ENCODE results near the gene TRIM47.

The TRIM47 gene

DNA sequence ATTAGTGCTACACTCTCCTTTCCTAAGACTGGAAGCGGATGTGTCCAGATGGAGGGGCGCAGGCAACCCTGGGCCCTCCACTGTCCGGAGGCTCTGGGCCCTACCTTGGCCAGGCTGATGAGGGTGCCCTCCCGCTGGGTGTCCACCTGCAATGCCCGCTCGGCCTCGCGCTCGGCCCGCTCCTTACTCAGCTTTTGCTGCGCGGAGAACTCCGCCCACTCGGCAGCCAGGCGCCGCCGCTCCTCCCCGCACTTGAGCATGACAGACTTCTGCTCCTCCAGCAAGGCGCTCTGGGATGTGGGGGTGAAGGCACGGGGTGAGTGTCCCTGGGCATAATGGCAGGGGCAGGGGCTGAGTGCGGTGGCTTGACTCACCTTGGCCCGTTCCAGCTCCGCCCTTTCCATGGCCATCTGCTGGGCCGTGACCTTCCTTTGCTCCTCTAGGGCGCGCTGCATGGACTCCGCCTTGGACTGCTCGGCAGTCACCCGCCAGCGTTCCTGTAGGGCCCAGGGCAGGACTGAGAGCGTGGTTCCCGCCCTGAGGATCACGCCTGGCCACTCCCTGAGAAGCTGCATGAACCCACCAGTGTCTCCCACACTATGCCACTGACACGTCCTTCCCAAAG, 36.4 kb upstream of the TRIM47 start:
- H3K4me1 Mint-ChIP-seq: peaks cover 6% of the 10 kb centered on the region
- H3K27me3 Mint-ChIP-seq: no peaks in the 10 kb centered on the region
- H3K4me3 Mint-ChIP-seq: no peak overlapping the region
- H3K9me3 Mint-ChIP-seq: no peaks in the 10 kb centered on the region
- DNase-seq: no peak
- no peak for ATAC-seq
- no peak overlapping the region for H3K27ac Mint-ChIP-seq

DNA sequence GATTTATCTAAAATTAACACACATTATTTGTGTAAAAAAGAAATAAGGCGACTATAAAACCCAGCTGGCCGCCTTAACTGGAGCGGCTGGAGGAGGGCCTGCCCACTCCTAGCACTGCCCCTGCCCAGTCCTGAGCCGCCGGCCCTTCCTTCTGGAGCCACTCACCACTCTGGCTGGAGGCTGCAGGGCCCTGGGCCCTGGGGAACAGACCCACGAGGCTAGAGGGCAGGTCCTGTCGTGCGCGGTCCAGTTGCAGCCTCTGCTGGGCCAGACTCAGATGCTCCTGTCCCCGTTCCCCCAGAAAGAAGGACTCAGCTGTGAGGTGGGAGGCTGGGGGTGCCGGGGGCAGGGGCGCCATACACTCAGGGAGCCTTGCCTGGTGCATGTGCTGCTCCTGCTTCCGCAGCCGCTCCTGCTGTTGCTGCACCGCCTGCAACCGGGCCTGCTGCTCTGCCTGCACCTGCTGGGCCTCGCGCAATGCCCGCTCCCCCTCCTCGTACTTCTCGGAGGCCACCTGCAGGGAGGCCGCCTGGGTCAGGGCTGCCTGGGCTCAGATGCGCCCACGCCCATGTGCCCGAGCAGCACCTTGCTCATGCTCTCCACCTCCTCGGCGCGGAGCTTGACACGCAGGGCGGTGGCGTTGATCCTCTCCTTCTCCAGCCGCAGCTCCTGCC, 35.3 kb upstream of the TRIM47 start:
- ATAC-seq: no peak
- H3K9me3 Mint-ChIP-seq: no peaks in the 10 kb centered on the region
- DNase-seq: no peak
- H3K4me1 Mint-ChIP-seq: peaks cover 12% of the 10 kb centered on the region
- H3K27me3 Mint-ChIP-seq: no peaks in the 10 kb centered on the region
- H3K4me3 Mint-ChIP-seq: no peak overlapping the region
- peak overlapping the region in 1 of 2 donors; percentile 55 for H3K27ac Mint-ChIP-seq

DNA sequence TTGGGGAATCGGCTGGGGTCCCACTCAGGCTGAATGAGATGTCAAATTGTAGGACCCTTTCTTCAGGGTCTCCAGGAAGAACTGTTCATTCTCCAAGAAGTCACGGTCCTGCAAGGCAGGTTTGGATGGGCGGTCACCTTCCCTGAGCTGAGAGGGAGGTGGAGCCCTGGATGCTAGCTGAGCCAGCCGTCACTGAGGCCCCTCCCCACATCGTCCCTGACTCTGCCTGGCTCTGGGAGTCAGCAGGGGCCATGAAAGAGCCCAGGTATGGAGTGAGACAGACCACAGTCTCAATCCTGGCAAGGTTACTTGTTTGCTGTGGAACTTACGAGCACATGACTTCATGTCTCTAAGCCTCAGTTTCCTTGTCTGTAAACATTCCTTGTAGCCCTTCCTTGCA, 32.3 kb upstream of the TRIM47 start:
- no peak for ATAC-seq
- no peak overlapping the region for H3K4me3 Mint-ChIP-seq
- DNase-seq: no peak
- no peak overlapping the region for H3K27ac Mint-ChIP-seq
- H3K9me3 Mint-ChIP-seq: no peaks in the 10 kb centered on the region
- no peaks in the 10 kb centered on the region for H3K27me3 Mint-ChIP-seq
- peaks cover 20% of the 10 kb centered on the region for H3K4me1 Mint-ChIP-seq

DNA sequence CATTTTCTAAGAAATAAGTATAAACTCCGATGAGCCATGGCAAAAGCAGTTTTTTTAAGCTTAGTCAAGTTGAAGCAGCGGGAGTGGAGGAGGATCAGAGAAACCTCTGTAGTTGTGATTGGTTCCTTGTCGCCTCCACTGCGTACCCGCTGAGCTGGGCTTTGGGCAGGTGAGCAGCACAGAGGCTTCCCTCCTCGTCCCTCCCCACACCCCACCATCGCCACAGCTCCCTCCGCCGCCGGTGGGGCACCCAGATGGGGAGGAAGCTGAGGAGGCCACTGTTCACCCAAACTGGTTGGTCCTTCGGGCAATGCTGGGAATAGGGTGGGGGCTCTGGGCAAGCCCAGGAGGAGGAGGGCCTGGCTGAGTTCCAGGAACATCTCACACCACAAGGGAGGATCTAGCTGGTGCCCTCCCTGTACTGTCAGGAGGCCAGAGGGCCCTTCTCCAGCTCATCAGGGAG, 31.5 kb upstream of the TRIM47 start:
- Mint-ChIP-seq H3K4me3 (no peak overlapping the region), H3K4me1 (peaks cover 27% of the 10 kb centered on the region), H3K9me3 (no peaks in the 10 kb centered on the region), H3K27me3 (no peaks in the 10 kb centered on the region), H3K27ac (no peak overlapping the region)
- no peak for DNase-seq
- ATAC-seq: no peak

DNA sequence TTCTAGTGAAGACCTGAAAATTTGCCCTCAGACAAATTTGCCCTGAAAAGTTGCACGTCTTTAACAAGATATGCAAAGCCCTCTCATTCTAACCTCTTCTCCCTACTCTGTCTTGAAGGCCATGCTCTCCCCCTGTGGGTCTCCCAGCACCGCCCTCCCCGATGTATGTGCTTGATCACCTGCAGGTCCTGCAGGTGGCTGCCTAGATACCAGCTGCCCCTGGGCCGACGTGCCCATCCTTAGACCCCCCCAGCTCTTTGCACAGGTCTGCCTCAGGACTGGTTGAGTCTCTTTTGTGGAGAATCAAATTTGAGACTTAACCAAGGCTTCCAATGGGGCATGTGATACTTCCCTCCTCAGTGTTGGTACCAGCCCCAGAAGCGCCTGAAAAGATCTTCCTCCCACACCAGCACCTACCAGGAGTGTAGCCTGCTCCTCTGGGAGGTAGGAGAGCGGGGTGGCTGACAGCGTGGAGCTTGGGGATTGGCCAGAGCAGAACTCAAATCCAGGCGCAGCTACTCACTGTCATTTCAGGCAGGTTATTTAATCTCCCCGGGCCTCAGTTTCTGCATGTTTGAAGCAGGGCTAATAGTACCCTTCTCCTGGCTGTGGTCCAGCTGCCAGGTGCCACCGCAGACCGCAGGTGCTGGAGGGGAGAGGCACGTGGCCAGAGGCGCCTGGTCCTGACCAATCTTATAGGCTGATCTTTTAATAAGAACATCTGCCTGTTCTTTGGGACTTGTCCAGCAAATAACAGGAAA, 30.9 kb upstream of the TRIM47 start:
- Mint-ChIP-seq H3K4me3 (no peak overlapping the region), H3K27me3 (no peaks in the 10 kb centered on the region), H3K9me3 (no peaks in the 10 kb centered on the region), H3K4me1 (peaks cover 27% of the 10 kb centered on the region), H3K27ac (peak overlapping the region in 1 of 2 donors; percentile 57)
- no peak for DNase-seq
- no peak for ATAC-seq

DNA sequence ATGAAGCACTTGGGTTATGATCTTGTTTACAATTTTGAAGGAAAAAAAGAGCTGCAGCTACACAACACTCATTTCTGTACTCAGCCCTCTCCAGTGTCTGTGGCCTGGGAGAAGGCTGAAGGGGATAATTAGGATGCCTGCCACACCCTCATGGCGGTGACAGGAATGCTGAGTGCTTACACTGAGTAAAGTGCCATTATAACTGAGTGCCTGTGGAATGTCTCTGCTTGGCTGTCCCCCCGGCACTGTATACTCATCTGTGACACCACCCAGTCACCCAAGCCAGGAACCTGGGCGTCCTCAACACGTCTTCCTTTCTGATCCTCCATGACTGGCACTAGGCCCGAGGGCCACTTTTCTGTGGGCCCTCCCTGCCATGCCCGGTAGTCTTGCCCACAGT, 29.8 kb upstream of the TRIM47 start:
- no peak overlapping the region for H3K4me3 Mint-ChIP-seq
- ATAC-seq (no peak), DNase-seq (no peak)
- H3K27ac Mint-ChIP-seq: peak overlapping the region in 1 of 2 donors; percentile 27
- no peaks in the 10 kb centered on the region for H3K9me3 Mint-ChIP-seq
- H3K4me1 Mint-ChIP-seq: peaks cover 35% of the 10 kb centered on the region
- H3K27me3 Mint-ChIP-seq: no peaks in the 10 kb centered on the region

DNA sequence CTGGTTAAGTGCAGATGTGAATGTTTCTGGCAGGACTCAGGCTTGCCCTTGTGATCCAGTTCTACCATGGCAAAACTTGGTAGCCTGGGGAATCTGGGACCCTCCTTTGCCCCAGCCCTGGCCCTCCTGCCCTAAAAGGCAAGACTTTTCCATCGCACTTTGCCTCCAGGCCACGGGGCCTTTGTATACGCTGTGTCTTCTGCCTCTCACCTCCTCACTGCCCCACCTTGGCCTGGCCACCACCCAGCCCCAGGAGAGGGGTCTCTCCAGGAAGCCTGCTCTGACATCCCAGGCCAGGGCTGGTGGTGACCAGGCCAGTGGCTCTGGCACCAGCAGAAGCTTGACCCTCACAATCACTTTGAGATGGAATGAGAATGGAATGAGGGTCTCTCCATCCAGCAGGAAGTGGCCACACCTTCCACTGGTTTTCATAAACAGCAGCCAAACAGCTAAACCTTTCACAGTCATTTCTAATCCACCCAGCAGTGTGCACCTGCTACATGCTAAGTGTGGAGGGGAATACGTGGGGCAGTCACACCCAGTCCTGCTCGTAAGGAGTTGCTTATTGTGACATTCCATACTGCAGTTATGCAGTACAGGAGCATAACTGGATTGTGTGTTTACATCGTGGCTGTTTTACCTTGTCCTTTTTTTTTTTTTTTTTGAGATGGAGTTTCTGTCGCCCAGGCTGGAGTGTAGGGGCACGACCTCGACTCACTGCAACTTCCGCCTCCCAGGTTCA, 27.9 kb upstream of the TRIM47 start:
- Mint-ChIP-seq H3K27ac (no peak overlapping the region), H3K4me1 (peaks cover 39% of the 10 kb centered on the region), H3K9me3 (no peaks in the 10 kb centered on the region), H3K27me3 (no peaks in the 10 kb centered on the region), H3K4me3 (peak overlapping the region in 1 of 2 donors; percentile 60)
- DNase-seq: no peak
- ATAC-seq: no peak

DNA sequence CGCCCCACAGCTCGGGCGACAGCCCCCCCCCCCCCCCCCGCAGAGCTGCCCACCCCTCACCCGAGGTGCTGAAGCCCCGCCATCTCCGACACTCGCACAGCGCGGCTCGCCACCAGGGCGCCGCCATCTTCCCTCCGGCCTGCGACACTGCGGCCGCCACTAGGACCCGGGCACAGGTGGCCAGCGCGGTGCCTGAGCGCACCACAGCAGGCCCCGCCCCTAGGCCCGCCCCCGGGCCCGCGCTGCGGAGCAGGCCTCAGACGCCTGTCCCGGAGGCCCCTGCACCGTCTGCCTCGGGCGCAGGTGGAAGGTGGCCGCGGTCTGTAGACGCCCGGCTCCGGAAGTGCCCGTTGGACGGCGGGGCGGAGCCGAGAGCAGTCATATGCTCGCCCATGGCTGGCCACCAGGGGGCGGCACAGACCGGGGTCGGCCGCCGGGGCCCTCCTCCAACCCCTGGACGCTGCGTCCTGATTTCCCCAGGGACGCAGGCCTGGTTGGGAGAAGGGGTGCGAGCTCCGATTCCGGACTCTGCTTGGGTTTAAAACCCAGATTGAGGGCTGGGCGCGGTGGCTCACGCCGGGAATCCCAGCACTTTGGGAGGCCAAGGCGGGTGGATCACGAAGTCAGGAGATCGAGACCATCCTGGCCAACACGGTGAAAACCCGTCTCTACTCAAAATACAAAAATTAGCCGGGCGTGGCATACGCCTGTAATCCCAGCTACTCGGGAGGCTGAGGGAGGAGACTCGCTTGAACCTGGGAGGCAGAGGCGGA, 26.6 kb upstream of the TRIM47 start, which contains the start of gene MRPL38:
Gene MRPL38, minus strand, starts transcription at position 136 of the 773 bp plus-strand sequence. Its CDS starts 9 bp downstream, at position 127.
- DNase-seq (peak; percentile 99), ATAC-seq (peak; percentile 99)
- peaks cover 40% of the 10 kb centered on the region for H3K4me1 Mint-ChIP-seq
- no peaks in the 10 kb centered on the region for H3K9me3 Mint-ChIP-seq
- peak within 1 kb of the TSS; percentile 96 to 97 for H3K27ac Mint-ChIP-seq
- H3K27me3 Mint-ChIP-seq: no peaks in the 10 kb centered on the region
- peak within 1 kb of the TSS; percentile 95 to 96 for H3K4me3 Mint-ChIP-seq

DNA sequence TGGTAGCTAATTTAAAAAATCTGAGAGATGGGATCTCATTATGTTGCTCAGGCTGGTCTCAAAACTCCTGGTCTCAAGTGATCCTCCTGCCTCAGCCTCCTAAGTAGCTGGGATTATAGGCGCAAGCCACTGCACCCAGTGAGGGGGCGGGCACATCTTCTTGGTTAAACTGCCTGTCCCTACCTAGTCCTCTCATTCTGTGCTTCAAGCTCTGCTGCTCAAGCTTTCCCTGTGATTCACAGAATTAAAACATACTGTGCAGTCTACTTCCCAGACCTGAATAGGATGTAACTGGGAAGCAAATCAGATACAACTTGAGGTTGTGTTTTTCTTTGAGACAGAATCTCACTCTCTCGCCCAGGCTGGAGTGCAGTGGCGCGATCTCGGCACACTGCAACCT, 24.0 kb upstream of the TRIM47 start:
- DNase-seq: no peak
- Mint-ChIP-seq H3K4me1 (peaks cover 38% of the 10 kb centered on the region), H3K27me3 (no peaks in the 10 kb centered on the region), H3K27ac (no peak overlapping the region), H3K4me3 (no peak overlapping the region), H3K9me3 (no peaks in the 10 kb centered on the region)
- ATAC-seq: no peak

DNA sequence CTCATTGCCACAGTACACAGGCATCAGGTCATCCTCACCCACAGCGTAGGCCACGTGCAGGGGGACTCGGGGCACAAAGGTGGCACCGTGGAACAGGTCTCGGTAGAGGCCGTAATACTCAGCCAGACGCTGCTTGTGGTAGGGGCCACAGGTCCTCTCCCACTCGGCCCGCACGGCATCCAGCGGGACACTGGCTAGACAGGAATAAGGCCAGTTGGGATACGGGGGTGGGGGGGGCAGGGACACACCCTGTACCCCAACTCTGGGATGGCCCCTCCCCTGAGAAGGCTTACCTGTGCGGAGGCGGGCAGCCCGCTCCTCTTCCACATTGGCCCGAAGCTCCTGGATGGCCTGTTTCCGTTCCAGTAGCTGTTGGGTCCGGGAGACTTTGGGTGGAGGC, 23.3 kb upstream of the TRIM47 start:
- Mint-ChIP-seq H3K4me3 (no peak overlapping the region), H3K27me3 (no peaks in the 10 kb centered on the region), H3K4me1 (peaks cover 42% of the 10 kb centered on the region), H3K9me3 (no peaks in the 10 kb centered on the region), H3K27ac (no peak overlapping the region)
- no peak for DNase-seq
- ATAC-seq: no peak

DNA sequence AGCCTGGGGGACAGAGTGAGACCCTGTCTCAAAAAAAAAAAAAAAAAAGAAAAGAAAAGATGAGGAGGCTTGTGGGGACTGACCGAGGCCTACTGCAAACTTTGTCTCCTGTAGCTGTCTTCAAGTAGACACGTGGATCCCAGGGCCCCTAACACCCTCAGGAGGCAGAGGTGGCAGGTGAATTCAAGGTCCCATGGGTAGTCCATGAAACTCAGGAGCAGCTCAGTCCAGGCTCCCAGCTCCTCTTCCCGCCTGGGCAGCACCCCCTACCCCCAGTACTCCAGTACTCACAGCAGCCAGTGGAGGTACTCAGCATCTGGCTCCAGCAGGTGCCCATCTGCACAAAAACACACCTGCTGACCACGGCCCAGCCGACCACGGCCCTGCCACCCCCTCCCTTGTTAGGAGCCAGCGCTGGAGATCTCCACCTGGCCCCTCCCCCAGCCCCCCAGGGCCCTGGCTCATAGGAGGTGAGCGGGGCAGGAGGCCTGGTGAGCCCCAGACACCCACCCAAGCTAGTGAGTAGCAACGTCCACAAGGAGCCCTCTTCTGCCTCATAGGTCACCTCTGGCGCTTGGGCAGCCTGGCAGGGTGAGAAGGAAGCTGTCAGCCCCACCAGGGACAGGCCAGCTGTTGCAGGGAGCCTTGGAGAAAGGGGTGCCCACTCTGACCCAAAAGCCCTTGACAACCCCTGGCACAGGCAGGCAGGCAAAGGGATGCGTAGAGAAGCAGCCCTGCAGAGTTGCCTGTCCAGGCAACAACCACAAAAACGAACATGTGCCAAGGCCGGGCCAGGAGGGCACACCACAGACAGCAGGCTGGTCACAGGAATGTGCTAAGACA, 22.5 kb upstream of the TRIM47 start:
- H3K9me3 Mint-ChIP-seq: no peaks in the 10 kb centered on the region
- DNase-seq (no peak), ATAC-seq (no peak)
- H3K4me1 Mint-ChIP-seq: peaks cover 38% of the 10 kb centered on the region
- no peak overlapping the region for H3K4me3 Mint-ChIP-seq
- peak overlapping the region in 1 of 2 donors; percentile 71 for H3K27ac Mint-ChIP-seq
- no peaks in the 10 kb centered on the region for H3K27me3 Mint-ChIP-seq

DNA sequence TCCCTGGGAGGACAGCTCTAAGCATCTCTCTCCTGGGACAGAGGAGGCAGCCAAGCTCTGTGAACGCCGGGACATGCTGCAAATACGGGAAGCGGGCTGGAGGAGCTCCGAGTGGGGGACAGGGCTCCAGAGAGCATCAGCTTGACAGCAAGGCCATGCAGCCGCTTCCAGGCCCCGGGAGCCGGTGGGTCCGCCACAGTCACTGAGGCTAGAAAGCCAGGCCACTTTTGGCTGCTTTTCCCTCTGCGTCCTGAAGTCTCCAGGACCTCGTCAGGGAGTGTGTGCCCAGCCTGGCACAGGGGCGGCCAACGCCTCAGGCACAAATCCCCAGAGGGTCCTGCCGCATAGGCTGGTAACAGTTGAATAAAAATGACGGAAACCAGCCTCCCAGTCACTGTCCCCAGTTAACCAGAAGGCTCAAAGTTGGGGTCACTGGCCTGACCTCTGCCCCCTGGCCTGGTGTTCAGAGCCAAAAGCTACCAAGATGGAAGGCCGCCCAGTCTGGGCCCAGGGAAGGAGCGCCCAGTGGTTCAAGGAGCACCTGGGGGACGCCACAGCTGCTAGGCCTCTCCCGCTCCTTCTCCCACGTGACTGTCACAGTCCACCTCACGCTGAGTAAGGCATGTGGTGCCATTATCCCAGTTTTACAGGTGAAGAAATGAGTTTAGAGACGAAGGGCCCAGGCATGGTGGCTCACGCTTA, 21.5 kb upstream of the TRIM47 start:
- Mint-ChIP-seq H3K4me3 (no peak overlapping the region), H3K9me3 (no peaks in the 10 kb centered on the region), H3K27ac (no peak overlapping the region), H3K4me1 (peaks cover 40% of the 10 kb centered on the region), H3K27me3 (no peaks in the 10 kb centered on the region)
- ATAC-seq (no peak), DNase-seq (no peak)

DNA sequence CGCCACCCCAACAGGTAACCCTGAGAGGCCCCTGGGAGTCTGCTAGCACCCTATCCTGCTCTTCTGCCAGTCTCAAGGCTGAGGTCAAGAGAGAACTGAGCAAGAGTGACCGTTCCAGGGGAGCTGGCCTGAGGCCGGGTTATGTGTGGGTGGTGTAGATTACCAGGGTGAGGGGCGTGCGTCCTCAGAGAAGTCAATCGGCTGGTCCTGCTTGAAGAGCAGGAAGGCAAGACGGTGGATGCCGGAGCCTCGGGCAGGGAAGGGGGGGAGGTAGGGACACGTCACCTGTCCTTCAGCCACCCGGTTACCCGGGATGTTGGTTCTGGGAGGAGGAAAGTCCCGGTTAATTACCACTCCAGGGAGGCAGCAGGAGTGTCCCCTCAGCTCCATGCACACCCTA, 21.0 kb upstream of the TRIM47 start:
- ATAC-seq (no peak), DNase-seq (no peak)
- no peaks in the 10 kb centered on the region for H3K9me3 Mint-ChIP-seq
- H3K4me1 Mint-ChIP-seq: peaks cover 45% of the 10 kb centered on the region
- H3K27ac Mint-ChIP-seq: no peak overlapping the region
- no peaks in the 10 kb centered on the region for H3K27me3 Mint-ChIP-seq
- no peak overlapping the region for H3K4me3 Mint-ChIP-seq

DNA sequence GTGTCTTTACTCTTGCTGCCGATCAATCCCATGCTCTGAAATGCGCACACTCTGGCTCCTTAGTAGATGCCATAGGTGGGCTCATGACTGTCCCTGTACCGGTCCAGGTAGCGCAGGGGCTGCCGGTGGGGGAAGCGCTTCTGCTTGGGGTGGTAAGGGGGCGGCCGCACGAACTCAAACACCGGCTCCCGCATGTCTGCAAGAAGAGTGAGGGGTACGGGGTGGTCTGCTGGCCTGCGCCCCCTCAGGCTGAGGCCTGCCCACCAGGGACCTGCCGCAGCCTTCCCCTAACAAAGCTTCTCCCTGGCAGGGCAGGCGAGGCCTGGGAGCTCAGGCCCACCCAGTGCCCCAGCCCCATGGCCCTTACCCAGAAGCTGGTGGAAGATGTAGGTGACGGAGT, 20.4 kb upstream of the TRIM47 start:
- Mint-ChIP-seq H3K4me3 (no peak overlapping the region), H3K4me1 (peaks cover 47% of the 10 kb centered on the region), H3K9me3 (no peaks in the 10 kb centered on the region), H3K27ac (no peak overlapping the region), H3K27me3 (no peaks in the 10 kb centered on the region)
- DNase-seq (no peak), ATAC-seq (no peak)

All from stimulated activated naive CD8-positive, alpha-beta T cell treated with anti-CD3 and anti-CD28 coated beads, Interleukin-15, amount 100 ng/mL, for 72 hours (primary cell).